Pons (tissue), 1 donor: Measurements from ENCODE around the gene RNF130.

Source experiments
- DNase-seq: peaks from one replicate; pipeline ENCODE4 v3.0.0-alpha.2; 2016; ENCODE audit warnings: low spot score

The RNF130 gene

DNA sequence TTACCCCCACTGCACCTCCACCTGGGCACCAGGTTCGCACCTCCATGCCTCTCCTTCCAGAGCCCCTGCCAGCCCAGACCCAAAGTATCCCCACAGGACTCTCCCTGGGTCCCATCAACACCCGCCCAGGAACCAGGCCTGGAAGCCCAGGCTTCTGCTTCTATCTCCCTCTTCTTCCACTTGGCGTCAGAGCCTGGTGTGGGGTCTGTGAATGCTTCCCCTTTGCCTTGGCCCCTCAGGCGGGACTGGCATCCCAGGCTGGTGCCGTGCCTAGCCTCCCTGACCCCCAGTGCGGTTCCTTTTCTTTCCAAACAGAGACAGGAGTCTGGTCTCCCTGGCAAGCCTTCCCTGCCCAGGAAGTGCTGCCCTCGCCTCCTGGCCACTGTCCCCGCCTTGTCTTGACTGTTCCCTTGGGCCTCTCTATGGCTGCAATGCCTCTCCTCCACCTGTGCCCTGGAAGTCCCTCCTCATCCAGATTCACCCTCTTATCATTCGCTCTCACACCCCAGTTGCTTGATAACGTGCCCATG, 156.1 kb downstream of the RNF130 start:
- DNase-seq = no peak

DNA sequence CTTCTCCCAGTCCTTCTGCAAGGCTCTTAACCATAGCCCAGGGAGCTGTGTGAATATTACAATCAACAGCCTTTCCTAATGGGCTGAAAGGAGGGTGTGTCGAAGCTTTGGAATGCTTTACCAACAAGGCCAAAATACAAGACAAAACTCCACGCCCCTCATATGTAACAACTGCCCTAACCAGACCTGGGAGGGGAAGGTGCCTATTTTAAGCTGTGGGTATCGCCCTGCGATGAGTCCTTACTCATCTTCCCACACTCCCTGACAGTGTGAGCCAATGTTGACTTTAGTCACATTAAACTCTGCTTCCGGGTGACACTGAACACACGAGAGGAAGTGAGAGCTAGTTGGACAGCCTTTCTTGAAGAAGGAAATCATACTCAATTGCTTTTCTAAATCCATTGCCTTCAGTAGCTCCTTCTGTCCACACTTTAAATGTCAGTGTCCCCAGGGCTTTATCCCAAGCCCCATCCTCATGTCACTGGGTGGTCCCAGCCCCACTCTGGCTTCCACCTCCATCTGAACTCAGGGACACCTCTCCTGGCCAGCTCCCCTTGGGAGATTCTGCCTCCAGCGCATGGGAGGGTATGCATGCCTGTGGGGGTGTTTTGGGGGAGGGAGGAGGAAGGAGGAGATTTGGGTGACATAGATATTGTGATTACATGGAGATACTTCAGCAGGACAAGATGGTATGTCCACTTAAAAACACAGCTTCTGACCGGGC, 157.4 kb downstream of the RNF130 start:
- DNase-seq = peak; percentile 31

DNA sequence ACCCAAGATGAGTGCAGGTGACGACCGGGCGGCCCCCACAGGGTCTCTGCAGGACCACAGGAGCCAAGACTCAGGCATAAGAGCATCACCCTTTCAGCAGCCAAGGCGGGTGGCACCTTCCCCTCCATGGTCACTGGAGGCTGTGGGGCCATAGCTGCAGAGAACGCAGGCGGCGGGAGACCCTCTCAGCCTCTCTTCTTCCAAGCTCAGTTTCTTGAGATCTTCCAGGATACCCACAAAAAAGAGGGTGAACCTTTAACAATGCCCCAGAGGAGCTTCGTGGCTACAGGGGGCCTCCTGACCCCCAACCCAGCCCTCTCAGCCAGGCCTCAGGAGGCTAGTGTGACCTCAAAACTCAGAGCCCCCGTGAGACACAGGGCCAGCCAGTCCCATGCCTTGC, 158.1 kb downstream of the RNF130 start:
- no peak for DNase-seq

DNA sequence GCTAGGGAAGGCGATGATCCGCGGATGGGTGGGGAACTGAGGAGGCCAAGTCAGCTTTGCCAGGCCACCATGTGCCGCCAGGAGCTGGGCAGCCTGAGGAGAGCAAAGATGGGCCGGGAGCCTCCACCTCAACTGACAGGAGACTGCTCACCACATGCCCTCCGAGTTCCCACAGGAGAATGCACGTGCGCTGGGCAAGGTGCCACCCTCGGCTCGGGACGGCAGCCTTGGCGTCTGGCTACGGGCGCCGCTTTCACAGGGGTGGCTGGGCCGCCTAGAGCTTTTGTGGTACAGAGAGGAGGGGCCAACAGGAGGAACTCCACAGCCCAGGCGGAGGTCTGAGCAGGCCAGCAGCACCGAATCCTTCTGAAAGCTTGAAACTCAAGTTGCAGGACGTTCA, 158.6 kb downstream of the RNF130 start:
- no peak for DNase-seq

DNA sequence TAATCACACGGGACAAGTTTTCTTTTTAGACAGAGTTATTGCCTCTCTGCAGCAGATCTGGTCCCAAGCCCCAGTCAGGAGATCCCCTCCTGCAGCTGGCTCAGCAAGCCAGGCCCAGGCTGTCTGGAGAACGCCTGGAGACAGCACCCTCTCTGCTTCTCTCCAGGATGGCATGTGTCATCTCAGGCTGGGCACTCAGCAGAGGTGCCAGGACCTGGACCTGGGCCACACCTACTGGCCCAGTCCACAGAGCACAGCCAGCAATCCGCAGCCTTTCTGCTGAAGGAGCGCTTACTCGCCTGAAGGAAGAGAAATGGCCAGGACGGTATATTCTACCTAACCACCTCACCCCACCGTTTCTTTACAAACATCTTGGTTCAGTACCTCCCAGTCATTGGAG, 159.2 kb downstream of the RNF130 start:
- DNase-seq = no peak

DNA sequence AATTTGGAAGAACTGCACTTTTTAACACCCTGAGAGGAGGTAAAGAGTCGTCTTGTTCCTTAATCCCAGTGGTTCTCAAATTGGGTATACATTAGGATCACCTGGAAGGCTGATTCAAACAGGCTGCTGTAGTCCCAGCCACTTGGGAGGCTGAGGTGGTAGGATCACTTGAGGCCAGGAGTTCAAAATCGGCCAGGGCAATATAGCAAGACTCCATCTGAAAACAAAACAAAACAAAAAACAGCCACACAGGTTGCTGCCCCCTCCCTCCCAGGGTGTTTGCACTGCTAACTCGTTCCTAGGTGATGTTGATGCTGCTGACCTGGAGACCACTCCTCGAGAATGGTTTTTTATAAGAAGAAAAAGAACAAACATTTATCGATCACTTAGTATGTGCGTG, 162.3 kb downstream of the RNF130 start:
- no peak for DNase-seq

DNA sequence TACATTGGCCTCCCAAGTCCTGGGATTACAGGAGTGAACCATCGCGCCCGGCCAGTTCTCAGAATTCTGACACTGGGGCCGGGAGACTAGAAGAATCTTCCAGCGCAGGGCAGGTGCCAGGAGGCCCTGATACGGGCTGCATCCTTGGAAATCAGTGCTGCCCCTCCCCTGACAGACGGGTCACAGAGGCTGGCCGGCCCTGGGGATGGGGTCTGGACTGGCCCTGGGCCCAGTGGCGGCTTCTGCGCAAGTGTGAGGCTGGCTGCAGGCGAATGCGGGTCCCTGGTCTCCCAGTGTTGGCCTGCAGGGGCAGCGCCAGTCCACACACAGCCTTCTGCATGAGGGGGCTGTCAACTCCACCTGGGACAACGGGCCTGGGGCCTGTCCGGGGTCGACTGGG, 163.0 kb downstream of the RNF130 start:
- DNase-seq = no peak

DNA sequence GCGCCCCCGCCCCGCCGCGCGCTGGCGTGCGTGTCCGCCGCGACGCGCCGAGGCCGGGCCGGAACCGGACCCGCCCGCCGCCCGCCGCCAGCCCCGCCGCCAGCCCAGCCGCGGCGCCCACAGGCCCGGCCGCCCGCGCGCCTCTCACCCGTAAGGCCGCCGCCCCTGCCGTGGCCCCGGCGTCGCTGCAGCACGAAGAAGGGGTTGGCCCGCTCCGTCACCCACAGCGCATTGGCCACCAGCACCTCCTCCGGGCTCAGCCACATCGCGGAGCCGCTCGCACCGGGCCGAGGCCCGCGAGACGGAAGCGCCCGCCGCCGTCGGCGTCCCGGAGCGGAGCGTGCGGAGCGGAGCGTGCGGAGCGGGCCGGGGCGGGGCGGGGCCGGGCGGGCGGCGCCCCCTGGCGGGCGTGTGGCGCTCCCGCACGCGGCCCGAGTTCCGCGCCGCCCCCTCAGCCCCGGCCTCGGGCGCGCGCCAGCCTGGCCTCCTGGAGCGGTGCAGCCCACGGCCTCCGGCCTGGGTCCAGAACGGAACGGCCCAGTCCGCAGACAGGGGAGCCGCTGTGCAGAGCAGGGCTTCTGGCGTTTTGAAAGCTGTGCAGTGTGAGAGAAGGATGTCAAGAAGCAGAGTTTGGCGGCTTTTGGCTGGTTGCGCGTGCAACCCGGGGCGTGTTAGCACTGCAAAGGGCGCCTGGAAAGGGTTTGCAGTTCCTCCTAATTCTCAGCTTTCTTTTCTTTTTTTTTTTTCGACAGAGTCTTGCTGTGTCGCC, 163.8 kb downstream of the RNF130 start, which contains the start of gene TBC1D9B:
TBC1D9B (minus strand) TSS at position 342 of the 769 bp plus-strand sequence; CDS start at position 266, 76 bp downstream.
- DNase-seq = peak; percentile 37

DNA sequence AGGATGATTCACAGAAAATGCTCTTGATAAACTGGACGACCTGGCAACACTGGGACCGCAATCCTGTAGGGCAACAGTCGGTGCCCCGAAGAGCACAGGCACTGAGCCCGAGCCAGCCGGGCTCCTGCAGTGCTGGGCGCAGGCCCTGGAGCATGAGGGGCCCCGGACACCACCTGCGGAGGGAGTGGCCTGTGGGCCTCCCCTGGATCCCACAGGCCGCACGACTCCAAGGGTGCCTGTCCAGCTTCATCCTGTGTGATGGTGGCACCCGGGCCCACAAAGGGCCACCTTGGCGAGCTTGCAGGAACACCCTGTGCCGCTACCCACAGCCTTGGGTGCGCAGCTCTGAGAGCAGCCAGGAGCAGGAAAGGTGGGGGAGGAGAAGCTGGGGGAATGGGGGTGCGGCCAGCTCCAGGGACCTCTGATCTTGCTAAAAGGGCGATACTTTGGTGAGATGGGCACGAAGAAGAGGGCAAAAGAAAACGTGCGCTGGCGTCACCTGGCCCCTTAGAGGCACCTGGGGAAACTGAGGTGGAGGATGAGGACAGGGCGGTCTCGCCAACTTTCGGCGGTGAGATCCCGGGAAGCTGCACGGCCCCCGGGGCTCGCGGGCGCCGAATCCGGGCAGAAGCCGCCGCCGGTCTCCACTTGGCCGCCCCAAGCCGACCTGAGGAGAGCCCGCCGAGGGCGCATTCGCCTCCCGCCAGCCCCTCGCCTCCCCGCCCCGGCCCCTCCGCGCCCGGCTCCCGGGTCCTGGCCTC, 164.6 kb downstream of the RNF130 start:
- no peak for DNase-seq

DNA sequence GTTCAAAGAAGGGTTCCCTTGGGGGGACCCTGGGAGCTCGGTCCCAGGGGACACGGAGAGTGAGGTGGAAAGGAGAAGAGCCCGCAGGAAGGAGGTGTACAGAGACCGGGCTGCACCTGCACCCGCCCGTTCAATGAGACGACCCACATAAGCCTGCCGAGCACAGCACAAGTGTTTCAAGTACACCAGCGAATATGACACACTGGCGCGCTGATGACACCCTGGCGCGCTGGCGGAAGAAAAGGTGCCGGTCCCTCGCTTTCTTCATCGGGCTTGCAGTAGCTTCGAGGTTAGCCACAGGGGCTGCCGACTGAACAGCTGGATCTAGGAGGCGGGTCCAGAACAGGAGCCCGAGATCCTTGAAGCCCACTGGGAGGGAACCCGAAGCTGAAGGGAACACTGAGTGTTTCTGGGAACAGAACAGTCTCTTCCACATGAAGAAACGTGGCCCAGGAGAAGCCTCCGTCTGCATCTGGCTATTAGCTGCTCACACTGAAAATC, 165.2 kb downstream of the RNF130 start:
- DNase-seq = no peak

DNA sequence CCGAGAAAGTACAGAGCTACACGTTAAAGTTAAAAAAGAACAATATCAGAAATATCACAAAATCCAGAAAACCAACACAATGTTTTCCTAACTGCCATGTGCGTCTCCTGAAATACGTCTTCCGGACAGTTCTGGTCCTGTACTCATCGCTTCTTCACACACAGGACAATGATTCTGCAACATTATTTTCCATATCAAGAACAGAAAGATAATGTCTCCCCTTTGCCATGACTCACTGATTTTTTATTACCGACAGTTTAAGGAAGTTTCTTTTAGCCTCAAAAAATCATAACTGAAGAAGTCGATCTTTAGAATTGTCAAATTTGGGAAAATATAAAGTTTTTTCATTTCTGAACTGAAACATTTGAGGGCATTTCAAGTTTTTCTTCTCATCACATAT, 166.4 kb downstream of the RNF130 start:
- no peak for DNase-seq
